GM12878 (cell line): ENCODE measurements around the gene LASP1. TPM values are rescaled to one million over a fixed set of nuclear protein-coding genes. Genes with fewer than 3 reads are reported as not detected.
A peak's percentile ranks its signal among the peaks of the same experiment; 100 is the strongest.

Experiments
- ATAC-seq: fragments of 200-7000 bp; cut with Tn5 transposase; 3 replicates; pipeline ENCODE4 v1.9.1; 2020; ENCODE audit warnings: mild to moderate bottlenecking, moderate library complexity
- BruUV-seq: library from RNA; stranded (reverse); fragments of 400-500 nt; replicated peaks from 2 replicates; lab custom pipeline; 2021; lab: Mats Ljungman, UMichigan
- CTCF ChIA-PET: fragments of 300-600 bp; sonication (Branson Sonifier 250); formaldehyde crosslinking; extraction: SDS; loops from one replicate; lab custom pipeline; 2021; ENCODE audit warnings: inconsistent platforms; lab: Yijun Ruan, JAX
- POLR2A ChIA-PET: fragments of 350-600 bp; formaldehyde crosslinking; extraction: SDS; loops from one replicate; lab custom pipeline; 2021; ENCODE audit warnings: inconsistent platforms; lab: Charles Lee
- RAD21 ChIA-PET: fragments of 300-600 bp; sonication (Branson Sonifier 250); formaldehyde crosslinking; loops from one replicate; lab custom pipeline; 2023; ENCODE audit warnings: antibody characterized with exemption; ENCODE audit not compliant: unreplicated experiment; lab: Charles Lee
- SMC1A ChIA-PET: fragments of 300-600 bp; sonication (Branson Sonifier 250); formaldehyde crosslinking; loops from one replicate; lab custom pipeline; 2023; ENCODE audit not compliant: unreplicated experiment, uncharacterized antibody; lab: Charles Lee
- DNase-seq: peaks from one replicate; pipeline ENCODE4 v3.0.0-alpha.2; 2011; ENCODE audit warnings: low read depth, low spot score
- FAIRE-seq: peaks from 3 replicates; lab custom pipeline; 2011; peaks lifted over from hg19 to GRCh38; lab: Jason Lieb, UNC
- H2AFZ ChIP-seq: 2 replicates; pipeline ENCODE4 v1.6.0; 2011; ENCODE audit warnings: low read depth, low read length, control low read depth; ENCODE audit not compliant: control insufficient read depth
- H3K27ac ChIP-seq: 2 replicates; pipeline ENCODE4 v1.5.1; 2011; ENCODE audit warnings: control low read depth; ENCODE audit not compliant: control insufficient read depth, insufficient read depth
- H3K27me3 ChIP-seq, 2 experiments: replicated peaks in 1 of 2; 2 replicates each; pipeline versions ENCODE4 v1.6.0 to v1.6.1; 2011; ENCODE audit warnings: low read length in 1 of 2; ENCODE audit not compliant: control insufficient read depth in 2 of 2, insufficient read depth in 2 of 2
- H3K36me3 ChIP-seq, 2 experiments: 2 replicates each; pipeline ENCODE4 v1.5.1; 2011; ENCODE audit warnings: low read length in 1 of 2; ENCODE audit not compliant: control insufficient read depth in 2 of 2, insufficient read depth in 2 of 2
- H3K4me1 ChIP-seq: 2 replicates; pipeline ENCODE4 v1.6.1; 2011; ENCODE audit warnings: mild to moderate bottlenecking, low read length, moderate library complexity, mixed read lengths; ENCODE audit not compliant: control insufficient read depth, insufficient read depth
- H3K4me2 ChIP-seq: 2 replicates; pipeline ENCODE4 v1.6.0; 2011; ENCODE audit warnings: control low read depth; ENCODE audit not compliant: control insufficient read depth, insufficient read depth
- H3K4me3 ChIP-seq: fragments of 200-600 bp; sonication (generic); 2 replicates; pipeline ENCODE4 v1.5.1; 2016
- H3K79me2 ChIP-seq: 2 replicates; pipeline ENCODE4 v1.6.0; 2011; ENCODE audit warnings: low read length; ENCODE audit not compliant: control insufficient read depth, insufficient read depth
- H3K9ac ChIP-seq: 2 replicates; pipeline ENCODE4 v1.8.0; 2011; ENCODE audit warnings: low read length, control low read depth, mixed read lengths; ENCODE audit not compliant: control insufficient read depth, insufficient read depth
- H3K9me3 ChIP-seq: replicated peaks from 3 replicates; pipeline ENCODE4 v1.5.1; 2011; ENCODE audit warnings: mild to moderate bottlenecking, low read length; ENCODE audit not compliant: control insufficient read depth, insufficient read depth
- H4K20me1 ChIP-seq: 2 replicates; pipeline ENCODE4 v1.6.0; 2011; ENCODE audit not compliant: control insufficient read depth, insufficient read depth
- ATF3 ChIP-seq: IDR thresholded peaks from 2 replicates; pipeline ENCODE4 v1.6.1; 2011; ENCODE audit warnings: low read depth, mild to moderate bottlenecking, low read length, moderate library complexity, borderline replicate concordance; ENCODE audit errors: extremely low read depth
- ATF7 ChIP-seq: fragments of 450-650 bp; IDR thresholded peaks from 2 replicates; pipeline ENCODE4 v1.6.1; 2016; ENCODE audit warnings: low read depth, mild to moderate bottlenecking
- CEBPB ChIP-seq, 2 experiments: fragments of 150-350 bp in 1 of 2; IDR thresholded peaks; 2 replicates each; pipeline ENCODE4 v1.6.1; 2012 to 2014; ENCODE audit warnings: low read depth in 2 of 2, low read length in 2 of 2, borderline replicate concordance in 1 of 2, inconsistent platforms in 1 of 2
- DPF2 ChIP-seq: fragments of 450-650 bp; IDR thresholded peaks from 2 replicates; pipeline ENCODE4 v1.6.1; 2017; ENCODE audit warnings: mild to moderate bottlenecking
- GATAD2B ChIP-seq: fragments of 450-650 bp; conservative IDR thresholded peaks from 2 replicates; pipeline ENCODE4 v1.6.1; 2017; ENCODE audit warnings: low read depth, mild to moderate bottlenecking, moderate library complexity
- HCFC1 ChIP-seq: fragments of 150-350 bp; IDR thresholded peaks from 2 replicates; pipeline ENCODE4 v1.6.1; 2014; ENCODE audit warnings: low read length
- NFXL1 ChIP-seq: fragments of 450-650 bp; IDR thresholded peaks from 2 replicates; pipeline ENCODE4 v1.6.1; 2017; ENCODE audit warnings: antibody characterized with exemption, mild to moderate bottlenecking, borderline replicate concordance
- NFYA ChIP-seq: IDR thresholded peaks from 2 replicates; pipeline ENCODE4 v1.6.1; 2011; ENCODE audit warnings: low read depth, mild to moderate bottlenecking, low read length, improper control_type of control experiment, borderline replicate concordance
- POU2F2 ChIP-seq: IDR thresholded peaks from 3 replicates; pipeline ENCODE4 v1.6.1; 2011; ENCODE audit warnings: low read depth, mild to moderate bottlenecking, low read length, borderline replicate concordance
- PRDM15 ChIP-seq: fragments of 450-650 bp; formaldehyde crosslinking; IDR thresholded peaks from 2 replicates; pipeline ENCODE4 v1.4.0; 2020; ENCODE audit warnings: mild to moderate bottlenecking, moderate library complexity
- RBBP5 ChIP-seq: fragments of 200-600 bp; sonication (generic); conservative IDR thresholded peaks from 2 replicates; pipeline ENCODE4 v1.6.1; 2016
- STAT3 ChIP-seq: IDR thresholded peaks from 2 replicates; pipeline ENCODE4 v1.6.1; 2011; ENCODE audit warnings: low read depth, low read length, improper control_type of control experiment
- ZNF24 ChIP-seq: fragments of 450-650 bp; IDR thresholded peaks from 2 replicates; pipeline ENCODE4 v1.6.1; 2017; ENCODE audit warnings: antibody characterized with exemption, mild to moderate bottlenecking
- ZNF274 ChIP-seq: IDR thresholded peaks from one replicate; pipeline ENCODE4 v1.8.0; 2011; ENCODE audit not compliant: insufficient read length, insufficient read depth
- ZNF592 ChIP-seq: fragments of 450-650 bp; IDR thresholded peaks from 2 replicates; pipeline ENCODE4 v1.6.1; 2017; ENCODE audit warnings: mild to moderate bottlenecking, moderate library complexity
- WGBS: methylation state at CpG from one replicate; pipeline ENCODE4 v1.1.6; 2016; ENCODE audit warnings: low lambda C conversion rate; ENCODE audit not compliant: insufficient replicate concordance, insufficient coverage; ENCODE audit errors: missing lambda C conversion rate; 5-methylcytosine and 5-hydroxymethylcytosine counted together
- in situ Hi-C: fragments of 300-500 bp; cut with MboI; formaldehyde crosslinking; loops from 9 replicates; pipeline ENCODE4 v1.14.3; 2018; ENCODE audit warnings: mixed read lengths
- intact Hi-C: fragments of 100-400 bp; cut with micrococcal nuclease; formaldehyde crosslinking; loops from one replicate; pipeline ENCODE4 v1.14.2; 2022; ENCODE audit not compliant: unreplicated experiment
- polyA plus RNA-seq, 11 experiments: library from polyadenylated mRNA; depleted of rRNA in 4 of 11; unstranded in 6 of 11; stranded (reverse) in 5 of 11; fragments of >200 nt; fragmentation: Nextera tagmentation in 4 of 11; fragmentation: Illumina TruSeq in 1 of 11; extraction: Ambion mirVana in 4 of 11; extraction: Trizol in 1 of 11; gene quantifications; 1 replicate in 1 of 11; 2 replicates in 10 of 11; pipeline versions ENCODE4 v1.2.1 to v1.2.3, GENCODE V29; 2011 to 2016; ENCODE audit warnings: inconsistent platforms in 2 of 11, missing spikeins in 2 of 11, low read depth in 1 of 11
- total RNA-seq, 4 experiments: library from RNA; depleted of rRNA in 3 of 4; stranded (reverse); fragments of >200 nt in 3 of 4; fragmentation: Illumina TruSeq in 1 of 4; extraction: Trizol in 1 of 4; gene quantifications; 2 replicates each; pipeline versions ENCODE4 v1.2.1 to v1.2.3, GENCODE V29; 2013 to 2021

The LASP1 gene
- total and polyA plus RNA-seq, 10 of the 15 experiments (the other 5 are each of a cell fraction or from before 2014, with no cell fraction given) = 21.0 to 114 (median 59.3) TPM

GRCh38 chr17:38875477-38876075 is 5.7 kb downstream of the LASP1 start:
- POLR2A ChIA-PET = interaction anchor here (1.0 kb wide), 1 partner anchor 22 kb away, joined by 3 read pairs; the partner anchor contains the start of gene RPL23
- no peaks in the 10 kb centered on the region for H3K27me3 ChIP-seq
- peak overlapping the region; percentile 38 for H3K4me2 ChIP-seq
- H3K4me3 ChIP-seq = no peak overlapping the region
- no peak for FAIRE-seq
- DNase-seq = no peak
- H3K9ac ChIP-seq = no peak overlapping the region
- no peaks in the 10 kb centered on the region for H3K9me3 ChIP-seq
- no TSS peak for BruUV-seq
- peaks cover 10% of the 10 kb centered on the region; the same call in 1 of the 2 replicates for H4K20me1 ChIP-seq
- H2AFZ ChIP-seq = no peak overlapping the region
- H3K36me3 ChIP-seq = peaks cover 11 to 28% of the 10 kb centered on the region in 2 experiments; a peak in 3 of 4 replicates
- RAD21 ChIA-PET = no interaction called here
- SMC1A ChIA-PET = no interaction called here
- ATAC-seq = no peak
- H3K79me2 ChIP-seq = peaks cover 67% of the 10 kb centered on the region
- intact Hi-C loops = loop anchor here (10.0 kb wide), 1 partner anchor 109 kb away; no protein-coding TSS in a partner anchor
- WGBS = 63% methylated on average over 5 of the region's 5 CpGs
- CTCF ChIA-PET = no interaction called here
- in situ Hi-C loops = no loop called here
- H3K27ac ChIP-seq = no peak overlapping the region
- peaks cover 25% of the 10 kb centered on the region for H3K4me1 ChIP-seq
- no peak for TF ChIP-seq ATF3
- no peak for TF ChIP-seq NFYA
- no peak for TF ChIP-seq DPF2
- no peak for TF ChIP-seq RBBP5
- TF ChIP-seq POU2F2 = no peak
- no peak for TF ChIP-seq STAT3
- no peak for TF ChIP-seq HCFC1
- TF ChIP-seq ZNF592 = no peak
- no peak for TF ChIP-seq ATF7
- TF ChIP-seq CEBPB (IDR thresholded peaks at IDR 0.05; ENCODE audit: borderline replicate concordance in 1 of 2, low read depth in 2 of 2, low read length in 2 of 2) = no peak
- TF ChIP-seq ZNF274 = no peak
- TF ChIP-seq ZNF24 = no peak
- TF ChIP-seq NFXL1 = no peak
- no peak for TF ChIP-seq PRDM15 (CRISPR knock-in tag)
- TF ChIP-seq GATAD2B = no peak
